SK-N-MC (cell line): ENCODE measurements around the gene NEK9.

Source experiments
- DNase-seq: peaks from one replicate; pipeline ENCODE4 v3.0.0-alpha.2; 2011; ENCODE audit warnings: low read depth, low spot score
- H3K27ac ChIP-seq: fragments of 200-600 bp; sonication (generic); 2 replicates; pipeline ENCODE4 v1.5.1; 2016; ENCODE audit warnings: mixed run types
- H3K36me3 ChIP-seq: fragments of 200-600 bp; sonication (generic); 2 replicates; pipeline ENCODE4 v1.6.1; 2017; ENCODE audit warnings: antibody characterized with exemption, low read length, mixed read lengths; ENCODE audit not compliant: insufficient read depth
- H3K4me3 ChIP-seq: fragments of 200-600 bp; sonication (generic); 2 replicates; pipeline ENCODE4 v1.5.1; 2016
- H3K9ac ChIP-seq: fragments of 200-600 bp; sonication (generic); 2 replicates; pipeline ENCODE4 v1.8.0; 2017; ENCODE audit warnings: mixed run types, mixed read lengths; ENCODE audit not compliant: insufficient read length
- H3K9me3 ChIP-seq: fragments of 200-600 bp; sonication (generic); 2 replicates; pipeline ENCODE4 v1.6.1; 2017; ENCODE audit warnings: low read depth, mild to moderate bottlenecking, antibody characterized with exemption, low read length, moderate library complexity, mixed read lengths
- EZH2 ChIP-seq: fragments of 200-600 bp; sonication (generic); IDR thresholded peaks from one replicate; pipeline ENCODE4 v1.6.1; 2017; ENCODE audit warnings: antibody characterized with exemption
- FOXP2 ChIP-seq: optimal IDR thresholded peaks from 2 replicates; pipeline ENCODE3; 2011; ENCODE audit warnings: mild to moderate bottlenecking, moderate library complexity; ENCODE audit not compliant: insufficient read depth; ENCODE audit errors: extremely low read length, control extremely low read depth
- POLR2AphosphoS5 ChIP-seq: IDR thresholded peaks from 2 replicates; pipeline ENCODE4 v1.6.1; 2012; ENCODE audit warnings: mild to moderate bottlenecking, low read depth, low read length, borderline replicate concordance

Gene NEK9

DNA sequence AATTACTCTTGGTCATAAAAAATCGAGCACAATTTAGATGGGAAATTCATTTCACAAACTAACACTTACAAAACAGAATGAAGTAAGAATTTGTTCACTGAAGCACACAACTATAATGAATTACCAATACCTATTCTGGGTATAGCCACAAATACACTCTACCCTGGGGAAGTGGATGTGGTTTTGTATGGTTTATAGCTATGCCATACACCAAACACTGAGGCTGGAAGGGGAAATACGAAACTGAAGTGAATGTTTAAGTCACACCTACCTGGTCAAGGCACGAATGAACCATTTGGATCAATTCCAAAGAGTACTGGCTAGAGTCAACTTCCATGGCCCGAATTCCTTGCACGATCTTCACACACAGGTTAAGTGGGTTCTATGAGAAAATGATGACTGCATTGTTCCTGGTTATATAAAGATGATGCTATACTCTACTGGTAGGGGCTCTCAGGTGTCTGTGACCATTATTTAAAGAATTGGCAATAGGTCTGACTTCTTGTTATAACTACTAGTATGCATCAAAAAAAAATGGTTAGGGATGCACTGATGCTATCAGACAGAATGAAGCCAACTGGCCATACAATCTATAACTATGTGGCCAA is 12.8 kb downstream of the NEK9 start:
- Histone ChIP-seq H3K9ac (no peak overlapping the region), H3K36me3 (peaks cover 56% of the 10 kb centered on the region; the same call in 1 of the 2 replicates), H3K4me3 (no peak overlapping the region), H3K9me3 (no peaks in the 10 kb centered on the region), H3K27ac (no peak overlapping the region)
- DNase-seq = no peak
- no peak for TF ChIP-seq FOXP2
- no peak for TF ChIP-seq EZH2
- no peak for TF ChIP-seq POLR2AphosphoS5

DNA sequence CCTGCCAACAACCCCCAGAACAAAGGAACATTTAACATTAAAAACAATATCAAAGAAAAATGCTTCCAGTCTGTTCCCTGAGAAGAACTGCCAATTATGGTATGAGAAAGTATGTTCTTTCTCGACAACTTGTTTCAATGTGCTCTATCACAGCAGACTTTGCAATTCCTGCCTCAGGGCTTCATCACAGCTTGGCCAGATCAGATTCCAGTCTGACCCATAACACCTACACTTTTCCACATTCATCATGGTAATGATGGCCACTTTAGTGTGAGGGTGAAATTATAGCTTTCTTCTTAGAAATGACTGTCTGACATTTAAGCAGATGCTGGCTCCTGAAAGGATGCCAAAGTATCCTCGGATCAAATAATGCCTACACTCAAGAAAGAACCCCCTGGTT is 17.0 kb downstream of the NEK9 start:
- no peak overlapping the region for H3K27ac ChIP-seq
- no peak overlapping the region for H3K4me3 ChIP-seq
- H3K9ac ChIP-seq = no peak overlapping the region
- TF ChIP-seq FOXP2 (no peak), POLR2AphosphoS5 (no peak), EZH2 (no peak)
- H3K36me3 ChIP-seq = peaks cover 61% of the 10 kb centered on the region; the same call in 1 of the 2 replicates
- DNase-seq = no peak
- H3K9me3 ChIP-seq = no peaks in the 10 kb centered on the region

DNA sequence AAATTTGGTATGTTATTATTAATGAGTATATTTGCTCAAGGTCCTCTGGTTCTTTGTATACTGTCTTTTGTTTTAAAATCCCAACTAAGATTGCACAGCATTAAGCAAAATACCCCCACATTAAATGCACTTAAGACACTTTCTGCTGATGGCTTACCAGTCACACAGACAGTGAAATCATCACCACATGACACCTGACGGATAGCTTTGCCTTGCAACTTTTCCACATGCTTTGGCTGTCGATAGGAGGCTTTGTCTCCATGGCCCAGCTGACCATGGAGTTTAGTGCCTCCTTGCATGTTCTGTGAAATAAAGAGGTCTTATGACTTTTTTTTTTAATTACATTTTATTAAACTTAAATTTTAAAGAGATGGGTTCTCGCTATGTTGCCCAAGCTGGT is 19.7 kb downstream of the NEK9 start:
- peaks cover 42% of the 10 kb centered on the region; the same call in 1 of the 2 replicates for H3K36me3 ChIP-seq
- H3K9me3 ChIP-seq = no peaks in the 10 kb centered on the region
- H3K4me3 ChIP-seq = no peak overlapping the region
- H3K9ac ChIP-seq = no peak overlapping the region
- TF ChIP-seq POLR2AphosphoS5 (no peak), FOXP2 (no peak)
- no peak for DNase-seq
- no peak overlapping the region for H3K27ac ChIP-seq

DNA sequence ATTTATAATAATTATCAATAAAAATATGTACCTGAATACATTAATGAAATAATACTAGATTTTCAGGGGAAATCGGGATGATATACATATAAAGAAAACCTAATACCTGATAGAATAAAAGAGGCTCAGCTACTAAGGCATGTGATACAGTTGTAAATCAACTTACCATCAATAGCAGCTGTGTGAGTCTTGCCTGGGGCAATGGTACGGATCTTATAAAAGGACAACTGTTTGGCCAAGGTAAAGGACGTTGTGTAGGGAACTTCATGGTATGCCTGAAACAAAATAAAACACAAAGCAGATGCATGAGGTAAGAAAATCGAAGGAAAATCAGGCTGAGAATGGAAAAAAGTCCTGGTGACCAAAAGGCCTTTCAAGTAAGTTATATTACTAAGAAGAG is 25.4 kb downstream of the NEK9 start:
- no peak overlapping the region for H3K27ac ChIP-seq
- H3K36me3 ChIP-seq = peaks cover 31% of the 10 kb centered on the region
- DNase-seq = no peak
- H3K9ac ChIP-seq = no peak overlapping the region
- H3K9me3 ChIP-seq = no peaks in the 10 kb centered on the region
- TF ChIP-seq FOXP2 (no peak), POLR2AphosphoS5 (no peak), EZH2 (no peak)
- H3K4me3 ChIP-seq = no peak overlapping the region

DNA sequence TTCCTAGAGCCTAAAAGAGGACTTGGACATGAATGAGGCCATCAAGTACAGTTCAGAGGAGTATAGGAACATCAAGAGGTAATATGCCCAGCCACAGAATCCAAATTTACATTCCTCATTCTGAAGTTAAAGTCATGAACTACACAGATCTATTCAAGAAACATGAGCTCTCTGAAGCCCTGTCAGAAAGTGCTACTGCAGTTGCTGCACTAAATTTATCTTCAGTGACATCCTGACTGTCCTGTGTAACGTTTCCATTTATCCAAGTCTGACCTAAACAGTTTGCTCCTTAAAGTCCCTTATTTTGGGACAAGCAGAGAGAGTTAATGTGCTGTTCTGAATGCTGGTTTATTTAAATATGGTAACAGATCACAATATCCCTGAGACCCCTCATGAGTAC is 28.2 kb downstream of the NEK9 start:
- Histone ChIP-seq H3K9ac (no peak overlapping the region), H3K4me3 (no peak overlapping the region), H3K27ac (no peak overlapping the region), H3K9me3 (no peaks in the 10 kb centered on the region), H3K36me3 (peaks cover 33% of the 10 kb centered on the region)
- DNase-seq = no peak
- TF ChIP-seq EZH2 = no peak
- no peak for TF ChIP-seq FOXP2
- TF ChIP-seq POLR2AphosphoS5 = no peak

DNA sequence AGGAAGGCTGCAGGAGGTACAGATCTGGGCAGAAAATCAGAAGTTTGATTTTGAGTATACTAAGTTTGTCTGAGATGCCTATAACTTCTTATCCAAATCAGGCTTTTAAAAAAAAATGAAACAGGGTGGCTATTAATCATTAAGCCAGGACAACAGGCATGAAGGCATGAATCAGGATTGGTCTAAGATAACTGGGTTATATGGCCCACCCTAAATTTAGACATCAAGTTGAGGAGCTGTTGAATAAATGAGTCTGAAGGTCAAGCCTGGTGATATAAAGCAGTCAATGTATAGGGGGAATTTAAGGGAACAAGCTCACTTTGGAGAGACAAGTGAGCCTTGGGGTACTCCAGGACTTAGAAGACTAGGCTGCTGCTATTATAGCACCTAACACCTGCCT is 28.6 kb downstream of the NEK9 start:
- no peak overlapping the region for H3K27ac ChIP-seq
- no peak for DNase-seq
- peaks cover 34% of the 10 kb centered on the region for H3K36me3 ChIP-seq

DNA sequence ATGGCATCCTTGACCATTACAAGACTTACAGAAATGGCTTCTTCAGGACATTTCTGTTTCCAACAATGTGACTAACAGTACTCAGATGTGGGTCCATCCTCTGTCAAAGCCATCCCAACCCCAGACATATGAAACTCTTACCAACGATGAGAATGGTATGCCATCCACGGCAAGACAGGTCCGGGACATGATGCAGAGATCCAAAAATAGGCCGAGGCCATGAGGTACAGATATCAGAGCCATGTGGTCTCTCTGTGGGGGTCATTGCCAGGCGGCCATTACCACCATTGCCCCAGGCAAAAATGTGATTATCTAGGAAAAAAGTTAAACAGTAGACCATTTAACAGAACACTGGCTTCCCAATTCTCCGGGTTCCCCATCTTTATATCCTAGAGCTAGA is 29.9 kb downstream of the NEK9 start:
- no peak overlapping the region for H3K4me3 ChIP-seq
- no peak overlapping the region for H3K27ac ChIP-seq
- DNase-seq = no peak
- no peak overlapping the region for H3K9ac ChIP-seq
- H3K9me3 ChIP-seq = no peaks in the 10 kb centered on the region
- TF ChIP-seq EZH2 (no peak), FOXP2 (no peak), POLR2AphosphoS5 (no peak)
- peaks cover 34% of the 10 kb centered on the region for H3K36me3 ChIP-seq

More for the DNA sequence above, 28.6 kb downstream of the NEK9 start:
- no peak overlapping the region for H3K9ac ChIP-seq
- TF ChIP-seq POLR2AphosphoS5 = no peak
- no peak for TF ChIP-seq EZH2
- no peak for TF ChIP-seq FOXP2
- H3K9me3 ChIP-seq = no peaks in the 10 kb centered on the region
- H3K4me3 ChIP-seq = no peak overlapping the region

DNA sequence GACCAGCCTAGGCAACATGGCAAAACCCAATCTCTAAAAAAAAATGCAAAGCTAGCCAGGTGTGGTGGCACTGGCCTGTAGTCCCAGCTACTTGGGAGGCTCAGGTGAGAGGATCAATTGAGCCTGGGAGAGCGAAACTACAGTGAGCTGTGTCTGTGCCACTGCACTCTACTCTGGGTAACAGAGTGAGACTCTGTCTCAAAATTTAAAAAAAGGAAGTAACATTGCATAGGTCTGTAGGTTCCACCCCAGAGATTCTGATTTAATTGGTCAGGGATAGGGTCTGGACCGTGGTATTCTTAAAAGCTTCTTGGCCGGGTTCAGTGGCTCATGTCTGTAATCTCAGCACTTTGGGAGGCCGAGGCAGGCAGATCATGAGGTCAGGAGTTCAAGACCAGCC is 31.2 kb downstream of the NEK9 start:
- Histone ChIP-seq H3K9me3 (no peaks in the 10 kb centered on the region), H3K27ac (no peak overlapping the region), H3K36me3 (peaks cover 34% of the 10 kb centered on the region), H3K9ac (no peak overlapping the region), H3K4me3 (no peak overlapping the region)
- DNase-seq = no peak
- TF ChIP-seq FOXP2 (no peak), POLR2AphosphoS5 (no peak), EZH2 (no peak)

DNA sequence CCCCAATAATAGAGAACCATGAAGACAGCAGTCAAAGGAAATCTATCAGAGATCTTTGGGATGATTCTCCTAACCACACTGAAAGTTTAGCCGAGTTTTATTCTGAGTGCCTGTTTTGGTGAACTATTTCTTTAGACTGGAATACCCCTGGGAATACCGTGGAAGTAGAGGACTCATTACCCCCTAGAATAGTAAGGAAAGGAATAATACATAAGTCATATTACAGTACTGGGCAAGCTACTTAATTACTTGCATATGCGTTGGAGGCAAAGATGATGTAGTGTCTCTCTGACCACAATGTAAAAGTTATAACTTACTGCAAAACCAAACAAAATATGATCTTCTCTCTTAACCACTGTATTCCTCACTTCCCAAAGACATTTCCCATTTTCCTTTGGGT is 32.0 kb downstream of the NEK9 start:
- no peak overlapping the region for H3K27ac ChIP-seq
- DNase-seq = no peak
- peaks cover 30% of the 10 kb centered on the region for H3K36me3 ChIP-seq
- no peak for TF ChIP-seq FOXP2
- no peak for TF ChIP-seq EZH2
- no peak for TF ChIP-seq POLR2AphosphoS5
- no peak overlapping the region for H3K9ac ChIP-seq
- no peak overlapping the region for H3K4me3 ChIP-seq
- no peaks in the 10 kb centered on the region for H3K9me3 ChIP-seq
